Measurements from ENCODE around the gene USP8.

- no peak for TF ChIP-seq TAF1 (IDR thresholded peaks at IDR 0.05; ENCODE audit: borderline replicate concordance, insufficient read depth, low read length)
- TF ChIP-seq REST (IDR thresholded peaks at IDR 0.05; ENCODE audit: insufficient read depth in 1 of 2, low read depth in 2 of 2, low read length in 2 of 2), result no peak
- no peak for TF ChIP-seq POLR2AphosphoS5 (IDR thresholded peaks at IDR 0.05; ENCODE audit: low read depth, low read length)
Measured at GRCh38 chr15:50493625-50494024, 69.4 kb downstream of the USP8 start.

Measured in PFSK-1 (cell line).